WTC11 (cell line): ENCODE measurements around the gene TCF15.

Source experiments
- CREB1 ChIP-seq: sonication (generic); formaldehyde crosslinking; IDR thresholded peaks from 2 replicates; pipeline ENCODE4 v1.8.0; 2023; ENCODE audit warnings: mild to moderate bottlenecking, missing genetic modification reagents
- ESRRA ChIP-seq: sonication (generic); formaldehyde crosslinking; IDR thresholded peaks from 2 replicates; pipeline ENCODE4 v1.8.1; 2022; ENCODE audit warnings: mild to moderate bottlenecking, missing genetic modification reagents, borderline replicate concordance
- FOXK1 ChIP-seq: sonication (generic); formaldehyde crosslinking; IDR thresholded peaks from 2 replicates; pipeline ENCODE4 v1.8.0; 2022; ENCODE audit warnings: mild to moderate bottlenecking, moderate library complexity, missing genetic modification reagents
- NFE2L1 ChIP-seq: sonication (generic); formaldehyde crosslinking; IDR thresholded peaks from 2 replicates; pipeline ENCODE4 v1.8.1; 2023; ENCODE audit warnings: missing genetic modification reagents
- TEAD4 ChIP-seq: sonication (generic); formaldehyde crosslinking; IDR thresholded peaks from 2 replicates; pipeline ENCODE4 v1.8.0; 2022; ENCODE audit warnings: mild to moderate bottlenecking, missing genetic modification reagents
- ZNF263 ChIP-seq: sonication (generic); formaldehyde crosslinking; IDR thresholded peaks from 2 replicates; pipeline ENCODE4 v1.8.1; 2022; ENCODE audit warnings: low read depth, mild to moderate bottlenecking, moderate library complexity, missing genetic modification reagents
- TF ChIP-seq, protein P1 (sequence below): fragments of 200-600 bp; IDR thresholded peaks from 2 replicates; pipeline ENCODE4 v1.8.0; 2022; ENCODE audit warnings: antibody characterized with exemption

DNA sequence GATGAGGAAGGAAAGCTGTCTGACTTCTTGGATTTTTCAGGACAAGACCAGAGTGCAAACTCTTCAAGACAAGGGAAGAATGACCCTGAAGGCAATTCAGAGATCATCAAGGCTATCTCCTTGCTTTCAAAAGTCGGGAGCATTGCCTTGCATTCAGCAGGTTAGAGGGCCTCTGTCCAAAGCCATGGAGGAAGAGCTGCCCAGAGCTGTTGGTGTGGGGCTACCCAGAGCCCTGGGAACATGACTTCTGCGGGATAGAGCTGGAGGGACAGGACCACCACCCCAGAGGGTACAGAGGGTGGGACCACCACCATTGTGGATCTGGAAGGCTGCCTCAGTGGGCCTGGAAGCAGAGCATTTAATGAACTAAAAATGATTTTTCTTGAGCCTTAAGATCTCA lies 48.1 kb upstream of the TCF15 start:
- TF ChIP-seq CREB1 (CRISPR knock-in tag): no peak
- TF ChIP-seq ESRRA (CRISPR knock-in tag): no peak
- TF ChIP-seq, protein P1, sequence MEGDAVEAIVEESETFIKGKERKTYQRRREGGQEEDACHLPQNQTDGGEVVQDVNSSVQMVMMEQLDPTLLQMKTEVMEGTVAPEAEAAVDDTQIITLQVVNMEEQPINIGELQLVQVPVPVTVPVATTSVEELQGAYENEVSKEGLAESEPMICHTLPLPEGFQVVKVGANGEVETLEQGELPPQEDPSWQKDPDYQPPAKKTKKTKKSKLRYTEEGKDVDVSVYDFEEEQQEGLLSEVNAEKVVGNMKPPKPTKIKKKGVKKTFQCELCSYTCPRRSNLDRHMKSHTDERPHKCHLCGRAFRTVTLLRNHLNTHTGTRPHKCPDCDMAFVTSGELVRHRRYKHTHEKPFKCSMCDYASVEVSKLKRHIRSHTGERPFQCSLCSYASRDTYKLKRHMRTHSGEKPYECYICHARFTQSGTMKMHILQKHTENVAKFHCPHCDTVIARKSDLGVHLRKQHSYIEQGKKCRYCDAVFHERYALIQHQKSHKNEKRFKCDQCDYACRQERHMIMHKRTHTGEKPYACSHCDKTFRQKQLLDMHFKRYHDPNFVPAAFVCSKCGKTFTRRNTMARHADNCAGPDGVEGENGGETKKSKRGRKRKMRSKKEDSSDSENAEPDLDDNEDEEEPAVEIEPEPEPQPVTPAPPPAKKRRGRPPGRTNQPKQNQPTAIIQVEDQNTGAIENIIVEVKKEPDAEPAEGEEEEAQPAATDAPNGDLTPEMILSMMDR: no peak
- TF ChIP-seq ZNF263 (CRISPR knock-in tag): no peak
- TF ChIP-seq FOXK1 (CRISPR knock-in tag): no peak
- no peak for TF ChIP-seq NFE2L1 (CRISPR knock-in tag)
- TF ChIP-seq TEAD4 (CRISPR knock-in tag): no peak
